NCI-H774 (cell line): ENCODE data around the gene CHN2.

Experiments used
- DNase-seq: peaks from one replicate; lab custom pipeline; 2025; lab: John Stamatoyannopoulos, UW

The CHN2 gene

GRCh38 chr7:29335188-29336083, 140.9 kb downstream of the CHN2 start:
- DNase-seq: no peak

GRCh38 chr7:29337546-29338116, 143.1 kb downstream of the CHN2 start:
- no peak for DNase-seq

DNA sequence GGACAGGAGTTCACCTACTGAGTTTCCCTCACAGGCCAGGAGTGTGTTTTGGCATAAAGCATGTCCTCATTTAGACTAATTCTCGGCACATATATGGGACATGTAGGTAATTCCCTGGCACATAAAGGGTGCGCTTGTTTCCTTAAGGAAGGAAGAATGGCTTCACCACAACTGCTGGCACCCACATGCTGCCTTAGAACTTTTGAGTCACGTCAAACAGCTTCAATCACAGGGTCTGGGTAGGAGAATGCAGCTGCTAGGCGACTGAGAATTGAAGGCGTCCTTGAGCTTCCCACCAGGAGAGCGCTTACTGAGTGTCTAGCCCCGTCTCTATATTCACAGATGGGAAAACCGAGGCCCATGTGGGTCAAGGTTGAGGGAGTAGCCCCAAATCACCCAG, 146.1 kb downstream of the CHN2 start:
- DNase-seq: no peak

DNA sequence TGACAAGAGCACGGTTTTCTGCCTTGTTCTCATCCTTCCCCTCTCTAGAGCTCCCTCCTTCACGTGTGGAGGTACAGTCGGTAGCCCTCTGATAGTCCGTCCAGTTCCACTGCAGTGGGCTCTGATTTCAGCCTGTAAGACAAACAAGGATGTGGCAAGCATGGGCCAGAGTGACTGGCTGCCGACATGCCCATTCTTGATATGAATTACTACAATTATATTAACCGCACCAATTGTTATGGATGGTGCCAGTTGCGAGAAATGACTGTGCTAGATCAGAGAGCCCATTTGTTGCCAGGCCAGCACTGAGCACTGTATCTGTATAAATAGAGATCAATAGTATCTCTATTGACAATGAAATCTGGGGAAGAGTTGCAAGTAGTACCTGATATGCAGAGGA, 146.6 kb downstream of the CHN2 start:
- no peak for DNase-seq

DNA sequence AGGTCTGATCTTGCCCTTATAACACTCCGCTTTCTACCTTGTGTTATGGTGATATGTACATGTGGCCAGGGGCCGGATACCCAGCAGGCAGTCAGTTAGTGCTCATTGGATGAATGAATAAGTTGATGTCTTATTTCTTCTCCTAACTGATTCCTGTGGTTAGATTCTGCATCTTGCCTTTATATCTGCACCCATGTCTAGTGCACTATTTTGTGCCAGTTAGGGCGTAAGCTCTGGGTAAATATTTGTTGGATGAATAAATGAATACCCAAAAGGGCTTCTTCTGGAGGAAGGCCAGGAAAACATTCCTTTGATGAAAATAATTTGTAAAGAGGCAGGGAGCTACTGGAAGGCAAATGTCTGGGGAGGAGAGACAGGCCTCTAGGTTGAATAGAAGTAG, 148.2 kb downstream of the CHN2 start:
- DNase-seq: no peak

- no peak for DNase-seq
These were observed 148.8 kb downstream of the CHN2 start for GRCh38 chr7:29343399-29343798.

GRCh38 chr7:29344334-29344978, 149.9 kb downstream of the CHN2 start:
- no peak for DNase-seq

- DNase-seq: no peak
These were observed 151.0 kb downstream of the CHN2 start for GRCh38 chr7:29345590-29345989.

GRCh38 chr7:29346231-29346978, 151.8 kb downstream of the CHN2 start:
- no peak for DNase-seq

DNA sequence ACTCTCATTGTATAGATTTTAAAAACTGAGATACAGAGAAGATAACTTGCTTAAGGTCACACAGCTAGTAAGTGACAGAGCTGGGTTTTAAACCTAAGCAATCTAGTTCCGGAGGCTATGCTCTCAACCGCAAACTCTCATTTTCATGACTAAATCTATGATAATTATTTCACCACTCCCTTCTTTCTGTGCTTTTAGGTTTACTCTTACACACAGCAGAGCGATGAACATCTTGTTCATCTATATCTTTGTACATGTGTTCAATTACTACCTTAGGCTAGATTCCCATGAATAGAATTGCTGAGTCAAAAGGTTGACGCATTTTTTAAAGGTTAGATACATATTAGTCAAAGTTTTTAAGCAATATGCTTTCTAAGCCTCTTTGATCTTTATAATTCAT, 154.8 kb downstream of the CHN2 start:
- no peak for DNase-seq

GRCh38 chr7:29350351-29350750, 155.8 kb downstream of the CHN2 start:
- DNase-seq: peak; percentile 20

GRCh38 chr7:29352041-29352440, 157.5 kb downstream of the CHN2 start:
- no peak for DNase-seq

- no peak for DNase-seq
These were observed 159.2 kb downstream of the CHN2 start for GRCh38 chr7:29353810-29354209.

GRCh38 chr7:29354340-29354739, 159.8 kb downstream of the CHN2 start:
- DNase-seq: no peak

GRCh38 chr7:29355388-29355787, 160.8 kb downstream of the CHN2 start:
- no peak for DNase-seq

GRCh38 chr7:29356631-29357030, 162.1 kb downstream of the CHN2 start:
- peak; percentile 57 for DNase-seq

- DNase-seq: no peak
These were observed 165.0 kb downstream of the CHN2 start for GRCh38 chr7:29359482-29360093.

DNA sequence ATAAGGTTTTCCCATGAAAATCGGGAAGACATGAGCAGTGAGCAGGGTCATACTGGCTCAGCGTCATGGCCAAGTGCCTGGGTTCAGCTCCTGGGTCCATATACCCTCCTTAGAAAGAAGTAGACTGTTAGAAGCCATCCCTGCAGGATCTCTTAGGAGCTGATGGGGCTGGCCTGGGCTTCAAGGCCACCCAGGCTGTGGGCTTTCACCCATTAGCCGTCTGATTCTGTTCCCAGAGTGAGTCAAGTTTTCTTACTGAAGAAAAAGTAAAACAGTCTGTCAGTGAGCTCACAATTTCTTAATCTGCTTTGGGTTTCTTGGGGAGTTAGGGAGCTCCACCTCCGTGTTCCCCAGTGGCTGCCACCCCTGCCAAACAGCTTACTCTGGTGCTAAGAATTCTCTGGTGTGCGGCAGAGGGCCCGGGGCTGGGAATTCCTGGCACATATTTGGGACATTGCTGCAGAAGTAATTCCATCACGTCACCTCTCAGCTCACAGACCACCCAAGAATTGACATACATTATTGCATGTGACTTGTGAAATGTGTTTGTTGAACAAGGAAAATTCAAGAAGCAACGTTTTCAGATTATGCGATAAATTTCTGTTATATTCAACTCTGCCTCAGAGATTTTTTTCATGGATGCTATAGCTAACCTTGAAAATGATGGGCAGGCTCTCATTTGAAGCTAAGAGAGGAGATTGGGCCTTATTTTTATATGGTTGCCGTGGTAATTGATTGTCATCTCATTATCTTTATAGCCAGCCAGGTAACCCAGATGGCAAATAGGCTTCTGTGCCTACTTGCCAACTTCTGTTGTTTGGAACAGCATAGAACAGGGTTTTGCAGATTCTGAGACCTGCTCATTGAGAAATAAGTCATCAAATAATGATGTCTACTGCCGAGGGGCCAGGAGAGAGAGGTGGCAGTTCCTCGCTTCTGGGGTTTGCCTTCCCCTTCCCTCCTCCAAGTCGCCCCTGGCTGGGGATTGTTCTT, 166.4 kb downstream of the CHN2 start:
- no peak for DNase-seq

- DNase-seq: no peak
These were observed 167.8 kb downstream of the CHN2 start for GRCh38 chr7:29362380-29362779.

DNA sequence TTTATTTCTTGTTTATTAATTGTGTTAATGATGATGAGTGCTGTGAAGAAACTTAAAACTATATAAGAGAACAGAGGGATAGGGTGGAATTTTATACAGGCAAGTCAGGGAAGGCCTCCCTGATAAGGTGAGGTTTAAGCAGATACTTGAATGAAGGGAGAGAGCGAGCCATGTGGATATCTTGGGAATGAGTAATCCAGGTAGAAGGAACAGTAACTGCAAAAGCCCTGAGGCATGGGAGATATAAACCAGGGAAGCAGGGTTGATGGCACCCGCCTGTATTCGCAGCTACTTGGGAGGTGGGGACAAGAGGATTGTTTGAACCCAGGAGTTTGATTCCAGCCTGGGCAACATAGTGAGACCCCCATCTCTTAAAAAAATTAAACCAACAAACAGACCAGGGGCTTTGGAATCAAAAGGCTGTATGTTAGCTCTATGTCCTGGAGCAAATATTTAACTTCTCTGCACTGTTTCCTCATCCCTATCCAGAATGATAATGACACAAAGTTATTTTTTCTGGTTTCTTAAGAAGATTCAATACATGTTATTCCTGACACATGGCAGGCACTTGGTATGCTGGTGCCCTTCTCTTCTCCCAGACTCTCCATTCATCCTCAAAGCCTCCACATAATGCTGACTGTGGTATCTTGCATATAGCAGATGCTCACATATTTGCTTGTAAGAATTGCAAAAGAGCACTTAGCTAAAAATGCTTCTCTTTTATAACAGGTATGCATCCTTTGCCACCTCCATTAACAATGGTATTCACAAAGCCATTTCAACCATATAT, 169.3 kb downstream of the CHN2 start:
- no peak for DNase-seq
